GM20431 (cell line): ENCODE measurements around the gene NUP155.
"Not testable (repeated sequence)": the region's sequence is repeated elsewhere in the genome, so short reads cannot be mapped to it uniquely, and the experiment has no call there.

Source experiments
- in situ Hi-C: fragments of 300-500 bp; cut with MseI, MboI; formaldehyde crosslinking; loops from one replicate; pipeline ENCODE4 v1.15.0; 2020; ENCODE audit warnings: low sequenced_read_pairs; ENCODE audit not compliant: unreplicated experiment

The NUP155 gene

DNA sequence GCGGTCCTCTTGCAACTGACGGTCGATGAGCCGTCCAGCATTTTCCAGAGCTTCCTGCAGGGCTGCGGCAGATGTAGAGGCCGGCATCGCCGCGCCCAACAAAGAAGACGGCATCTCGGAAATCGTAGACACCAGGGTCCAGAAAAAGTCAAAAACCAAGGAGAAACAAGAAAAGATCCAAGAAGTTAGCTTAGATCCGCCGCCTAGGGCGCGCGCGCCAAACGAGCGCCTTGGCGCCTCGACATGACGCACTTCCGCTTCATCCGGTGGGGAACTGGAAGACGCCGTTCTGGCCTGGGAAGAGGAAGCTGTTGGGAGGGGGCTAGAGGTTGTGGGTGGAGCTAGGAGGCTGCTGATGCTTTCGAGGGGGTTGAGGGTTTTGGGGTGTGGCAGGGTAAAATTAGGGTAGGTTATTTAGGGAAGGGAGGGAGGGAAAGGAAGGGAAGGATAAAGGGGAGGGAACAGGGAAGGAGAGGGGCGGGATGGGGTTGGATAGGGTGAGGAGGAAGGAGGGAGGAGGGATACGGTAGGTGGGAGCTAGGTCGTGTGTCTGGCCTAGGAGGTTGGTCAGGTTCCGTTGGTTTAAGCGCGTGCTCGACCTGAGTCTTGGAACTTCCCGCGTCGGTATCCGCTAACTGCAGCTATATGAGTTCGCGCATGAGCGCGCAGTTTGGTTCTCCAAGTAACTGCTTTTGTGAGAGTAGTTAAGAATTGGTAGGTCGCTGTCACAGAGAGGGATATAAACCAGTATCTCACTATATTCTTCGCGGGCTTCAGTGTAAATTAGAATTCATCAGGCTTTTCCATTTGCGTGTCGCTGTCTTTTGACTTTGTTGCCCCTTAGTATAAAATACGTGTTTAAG, at the start of gene NUP155:
Gene NUP155, minus strand, starts transcription at position 243 of the 863 bp plus-strand sequence. Its CDS starts 129 bp downstream, at position 114.
- in situ Hi-C loops: no loop called here

DNA sequence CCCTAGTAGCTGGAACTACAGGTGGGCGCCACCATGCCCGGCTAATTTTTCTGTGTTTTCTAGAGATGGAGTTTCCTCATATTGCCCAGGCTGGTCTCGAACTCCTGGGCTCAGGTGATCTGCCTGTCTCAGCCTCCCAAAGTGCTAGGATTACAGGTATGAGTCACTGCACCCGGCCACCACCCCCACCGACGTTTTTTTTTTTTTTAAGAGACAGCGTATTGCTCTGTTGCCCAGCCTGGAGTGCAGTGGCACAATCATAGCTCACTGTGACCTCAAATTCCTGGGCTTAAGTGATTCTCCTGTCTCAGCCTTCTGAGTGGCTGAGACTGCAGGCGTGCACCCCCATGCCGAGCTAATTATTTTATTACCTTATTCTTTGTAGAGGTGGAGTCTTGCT, 46.4 kb upstream of the NUP155 start:
- in situ Hi-C loops: loop anchor here (25.0 kb wide), 1 partner anchor 770 kb away; no protein-coding TSS in a partner anchor

DNA sequence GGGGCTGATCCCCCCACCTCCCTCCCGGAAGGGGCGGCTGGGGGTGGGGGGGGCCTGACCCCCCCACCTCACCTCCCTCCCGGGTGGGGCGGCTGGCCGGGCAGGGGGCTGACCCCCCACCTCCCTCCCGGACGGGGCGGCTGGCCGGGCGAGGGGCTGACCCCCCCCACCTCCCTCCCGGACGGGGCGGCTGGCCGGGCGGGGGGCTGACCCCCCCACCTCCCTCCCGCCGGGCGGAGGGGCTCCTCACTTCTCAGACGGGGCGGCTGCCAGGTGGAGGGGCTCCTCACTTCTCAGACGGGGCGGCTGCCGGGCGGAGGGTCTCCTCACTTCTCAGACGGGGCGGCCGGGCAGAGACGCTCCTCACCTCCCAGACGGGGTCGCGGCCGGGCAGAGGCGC, 44.5 kb upstream of the NUP155 start:
- in situ Hi-C loops: loop anchor here (25.0 kb wide), 1 partner anchor 772 kb away; no protein-coding TSS in a partner anchor

DNA sequence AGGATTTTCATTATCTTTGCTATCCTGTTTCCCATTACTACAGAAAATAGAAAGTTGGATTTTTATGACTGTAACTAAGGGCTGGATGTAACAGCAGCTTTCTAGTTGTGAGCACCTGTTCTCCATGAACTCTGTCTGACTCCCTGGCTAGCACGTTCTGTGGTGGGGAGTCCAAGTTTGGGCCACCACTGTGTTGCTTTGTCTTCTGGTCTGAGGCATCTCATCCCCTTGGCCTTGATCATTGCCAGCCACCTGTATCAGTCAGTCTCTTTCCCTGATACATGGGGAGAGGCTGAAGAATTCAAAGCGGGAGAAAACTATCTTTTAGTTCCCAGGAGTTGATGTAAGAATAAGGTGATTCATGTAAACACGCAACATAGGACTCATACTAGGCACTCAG, 41.6 kb upstream of the NUP155 start:
- in situ Hi-C loops: loop anchor here (25.0 kb wide), 1 partner anchor 775 kb away; no protein-coding TSS in a partner anchor

DNA sequence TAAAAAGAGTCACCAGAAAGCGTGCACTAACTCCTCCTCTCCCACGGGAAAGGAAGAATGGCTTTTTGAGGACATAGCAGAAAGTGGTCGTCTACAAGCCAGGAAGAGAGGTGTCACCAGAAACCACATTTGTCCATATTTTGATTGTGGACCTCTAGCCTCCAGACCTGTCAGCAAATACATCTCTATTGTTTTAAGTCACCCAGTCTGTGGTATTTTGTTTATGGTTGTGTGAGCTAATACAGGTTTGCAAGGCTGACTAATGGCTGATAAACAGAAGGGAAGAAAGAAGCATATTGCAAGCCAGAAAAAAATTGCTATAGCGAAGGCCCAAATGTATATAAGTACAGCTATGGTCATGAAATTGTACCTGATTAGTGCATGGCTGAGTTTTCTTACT, 29.6 kb upstream of the NUP155 start:
- in situ Hi-C loops: loop anchor here (25.0 kb wide), 1 partner anchor 787 kb away; no protein-coding TSS in a partner anchor

DNA sequence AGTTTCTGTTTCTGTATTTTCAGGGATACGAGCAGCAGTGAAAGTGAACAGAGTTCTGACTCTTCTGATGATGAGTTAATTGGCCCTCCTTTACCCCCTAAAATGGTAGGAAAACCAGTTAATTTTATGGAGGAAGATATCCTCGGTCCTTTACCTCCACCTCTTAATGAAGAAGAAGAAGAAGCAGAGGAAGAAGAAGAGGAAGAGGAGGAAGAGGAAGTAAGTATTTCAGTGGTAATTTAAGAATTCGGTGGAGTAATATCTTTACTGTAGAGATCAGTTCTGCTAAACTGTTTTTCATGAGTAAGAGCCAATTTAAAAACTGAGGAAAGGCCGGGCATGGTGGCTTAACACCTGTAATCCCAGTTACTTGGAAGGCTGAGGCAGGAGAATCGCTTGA, 25.4 kb upstream of the NUP155 start:
- in situ Hi-C loops: no loop called here

DNA sequence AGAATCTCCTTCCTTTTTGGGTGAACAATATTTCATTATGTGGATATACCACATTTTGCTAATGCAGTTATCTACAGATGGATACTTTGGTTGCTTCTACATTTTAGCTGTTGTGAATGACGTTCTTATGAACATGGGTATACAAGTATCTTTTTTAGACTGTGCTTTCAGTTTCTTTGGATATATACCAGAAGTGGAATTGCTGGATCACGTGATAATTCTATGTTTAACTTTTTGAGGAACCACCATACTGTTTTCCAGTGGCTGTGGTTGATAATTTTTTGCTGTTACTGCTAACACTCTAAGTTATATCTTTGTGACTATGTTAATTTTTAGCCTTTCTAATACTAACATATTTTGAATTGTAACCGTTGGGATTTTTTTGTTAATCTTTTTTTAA, 20.7 kb upstream of the NUP155 start:
- in situ Hi-C loops: no loop called here

DNA sequence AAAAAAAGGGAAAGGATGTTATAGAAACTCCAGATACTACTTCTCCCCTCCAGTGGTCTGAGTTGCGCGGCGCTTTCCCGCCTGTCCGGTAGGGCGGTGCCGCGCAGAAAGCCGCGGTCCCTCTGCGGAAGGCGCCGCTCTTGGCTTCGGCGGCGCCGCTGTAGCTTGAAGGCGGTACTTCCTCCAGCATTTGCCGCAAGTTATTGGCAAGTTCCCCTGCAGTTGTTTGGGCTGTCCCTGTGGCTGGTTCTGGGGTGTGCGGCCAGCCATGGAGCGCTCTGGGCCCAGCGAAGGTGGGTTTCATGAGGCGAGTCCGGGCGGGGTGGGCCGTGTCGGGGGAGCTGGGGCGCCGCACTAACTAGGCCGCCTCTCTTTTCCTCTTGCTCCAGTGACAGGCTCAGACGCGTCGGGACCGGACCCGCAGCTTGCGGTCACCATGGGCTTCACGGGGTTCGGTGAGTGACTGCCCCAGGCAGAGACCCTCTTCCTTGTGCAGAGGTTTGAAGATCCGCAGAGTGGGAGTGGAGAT, 8.3 kb upstream of the NUP155 start, which contains the start of gene WDR70:
Gene WDR70, plus strand, starts transcription at position 219 of the 529 bp plus-strand sequence. Its CDS starts 50 bp downstream, at position 269.
- in situ Hi-C loops: not testable (repeated sequence)

DNA sequence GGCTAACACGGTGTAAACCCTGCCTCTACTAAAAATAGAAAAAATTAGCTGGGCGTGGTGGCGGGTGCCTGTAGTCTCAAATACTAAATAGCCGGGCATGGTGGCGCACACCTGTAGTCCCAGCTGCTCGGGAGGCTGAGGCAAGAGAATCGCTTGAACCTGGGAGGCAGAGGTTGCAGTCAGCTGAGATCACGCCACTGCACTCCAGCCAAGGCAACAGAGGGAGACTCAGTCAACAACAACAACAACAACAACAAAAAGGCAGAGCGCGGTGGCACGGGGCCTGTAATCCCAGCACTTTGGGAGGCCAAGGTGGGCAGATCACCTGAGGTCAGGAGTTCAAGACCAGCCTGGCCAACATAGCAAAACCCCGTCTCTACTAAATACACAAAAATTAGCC, 7.2 kb upstream of the NUP155 start:
- in situ Hi-C loops: not testable (repeated sequence)

DNA sequence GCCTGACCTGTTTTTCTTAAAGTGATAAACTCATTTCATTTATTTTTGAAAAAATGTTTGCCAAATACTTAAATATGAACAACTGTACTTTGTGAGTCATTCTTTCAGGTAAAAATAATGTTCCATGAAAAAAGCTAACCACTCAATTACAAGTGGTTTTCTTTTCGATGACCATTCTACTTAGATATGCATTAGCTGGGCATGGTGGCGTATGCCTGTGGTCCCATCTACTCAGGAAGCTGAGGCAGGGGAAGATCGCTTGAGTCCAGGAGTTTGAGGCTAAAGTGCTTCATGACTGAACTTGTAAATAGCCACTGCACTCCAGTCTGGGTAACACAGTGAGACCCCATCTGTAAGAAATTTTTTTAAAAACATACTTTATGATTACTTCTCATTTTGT, 4.2 kb upstream of the NUP155 start:
- in situ Hi-C loops: no loop called here

DNA sequence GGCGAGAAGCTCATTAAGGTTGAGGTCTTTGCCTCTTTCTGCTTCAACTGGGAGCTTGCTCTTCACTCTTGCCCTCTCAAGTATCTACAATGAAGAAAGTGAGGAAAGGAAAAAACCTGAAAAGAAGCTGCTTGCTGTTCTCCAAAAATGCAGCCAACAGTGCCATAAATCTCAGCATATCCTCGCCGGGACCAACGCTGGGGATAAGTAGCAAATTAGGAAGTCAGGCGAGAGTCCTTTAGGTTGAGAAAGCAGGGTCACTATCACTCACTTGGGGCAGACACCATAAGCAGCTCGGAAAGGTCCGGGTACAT, 399 bp downstream of the NUP155 start:
- in situ Hi-C loops: no loop called here

DNA sequence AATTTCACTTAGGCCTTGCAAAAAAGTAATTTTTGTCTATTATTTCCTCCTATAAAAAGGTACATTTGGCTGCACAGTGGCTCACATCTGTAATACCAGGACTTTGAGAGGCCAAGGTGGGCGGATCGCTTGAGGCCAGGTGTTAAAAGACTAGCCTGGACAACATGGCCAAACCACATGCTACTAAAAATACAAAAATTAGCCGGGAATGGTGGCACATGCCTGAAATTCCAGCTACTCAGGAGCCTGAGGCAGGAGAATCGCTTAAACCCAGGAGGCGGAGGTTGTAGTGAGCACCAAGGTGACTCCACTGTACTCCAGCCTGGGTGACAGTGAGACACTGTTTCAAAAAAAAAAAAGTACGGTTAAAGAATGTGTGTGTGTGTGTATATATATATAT, 15.7 kb downstream of the NUP155 start:
- in situ Hi-C loops: no loop called here

DNA sequence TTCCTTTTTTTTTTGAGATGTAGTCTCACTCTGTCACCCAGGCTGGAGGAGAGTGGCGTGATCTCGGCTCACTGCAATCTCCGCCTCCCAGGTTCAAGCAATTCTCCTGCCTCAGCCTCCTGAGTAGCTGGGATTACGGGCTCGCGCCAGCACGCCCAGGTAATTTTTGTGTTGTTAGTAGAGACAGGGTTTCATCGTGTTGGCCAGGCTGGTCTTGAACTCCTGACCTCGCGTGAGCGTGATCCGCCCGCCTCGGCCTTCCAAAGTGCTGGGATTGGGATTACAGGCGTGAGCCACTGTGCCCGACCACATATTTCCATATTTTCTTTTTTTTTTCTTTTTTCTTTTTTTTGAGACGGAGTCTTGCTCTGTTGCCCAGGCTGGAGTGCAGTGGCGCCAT, 28.2 kb downstream of the NUP155 start:
- in situ Hi-C loops: not testable (repeated sequence)

DNA sequence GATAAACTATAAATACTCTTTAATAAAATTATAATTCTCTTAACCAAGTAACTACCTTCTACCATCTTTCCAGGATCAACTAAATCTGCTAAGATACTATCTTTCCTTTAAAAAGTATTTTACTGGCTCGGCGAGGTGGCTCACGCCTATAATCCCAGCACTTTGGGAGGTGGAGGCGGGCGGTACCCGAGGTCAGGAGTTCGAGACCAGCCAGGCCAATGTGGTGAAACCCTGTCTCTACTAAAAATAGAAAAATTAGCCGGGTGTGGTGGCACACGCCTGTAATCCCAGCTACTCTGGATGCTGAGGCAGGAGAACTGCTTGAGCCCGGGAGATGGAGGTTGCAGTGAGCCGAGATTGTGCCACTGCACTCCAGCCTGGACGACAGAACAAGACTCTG, 36.2 kb downstream of the NUP155 start:
- in situ Hi-C loops: not testable (repeated sequence)

DNA sequence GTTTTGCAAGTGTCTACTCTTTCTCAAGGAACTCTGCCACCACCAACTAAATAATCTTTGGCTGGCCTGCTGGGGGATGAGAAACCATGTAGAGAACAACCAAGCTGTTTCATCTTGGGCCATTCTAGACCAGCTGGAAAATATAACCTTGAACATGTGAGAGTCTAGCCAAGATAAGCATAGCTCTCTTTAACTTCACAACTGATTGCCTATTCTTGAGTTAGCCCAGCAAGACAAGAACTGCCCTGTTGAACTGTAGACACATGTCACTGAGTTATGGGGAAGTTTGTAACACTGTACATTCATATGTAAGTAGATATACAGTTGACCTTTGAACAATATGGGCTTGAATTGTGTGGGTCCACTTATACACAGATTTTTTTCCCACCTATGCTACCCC, 44.4 kb downstream of the NUP155 start:
- in situ Hi-C loops: no loop called here

DNA sequence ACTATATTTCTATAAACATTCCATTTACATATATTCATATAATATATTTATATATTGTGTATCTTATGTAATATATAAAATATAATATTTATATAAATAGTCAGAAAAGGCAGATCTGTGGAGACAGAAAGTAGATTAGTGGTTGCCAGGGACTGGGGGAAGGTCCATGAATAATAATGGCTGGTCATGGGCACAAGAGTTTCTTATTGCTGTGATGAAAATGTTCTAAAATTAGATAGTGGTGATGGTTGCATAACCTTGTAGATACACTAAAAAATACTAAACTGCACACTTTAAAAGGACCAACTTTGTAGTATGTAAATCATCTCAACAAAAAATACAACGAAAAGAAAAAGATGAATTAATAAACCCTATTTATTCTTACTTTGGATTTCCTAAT, 47.3 kb downstream of the NUP155 start:
- in situ Hi-C loops: no loop called here

DNA sequence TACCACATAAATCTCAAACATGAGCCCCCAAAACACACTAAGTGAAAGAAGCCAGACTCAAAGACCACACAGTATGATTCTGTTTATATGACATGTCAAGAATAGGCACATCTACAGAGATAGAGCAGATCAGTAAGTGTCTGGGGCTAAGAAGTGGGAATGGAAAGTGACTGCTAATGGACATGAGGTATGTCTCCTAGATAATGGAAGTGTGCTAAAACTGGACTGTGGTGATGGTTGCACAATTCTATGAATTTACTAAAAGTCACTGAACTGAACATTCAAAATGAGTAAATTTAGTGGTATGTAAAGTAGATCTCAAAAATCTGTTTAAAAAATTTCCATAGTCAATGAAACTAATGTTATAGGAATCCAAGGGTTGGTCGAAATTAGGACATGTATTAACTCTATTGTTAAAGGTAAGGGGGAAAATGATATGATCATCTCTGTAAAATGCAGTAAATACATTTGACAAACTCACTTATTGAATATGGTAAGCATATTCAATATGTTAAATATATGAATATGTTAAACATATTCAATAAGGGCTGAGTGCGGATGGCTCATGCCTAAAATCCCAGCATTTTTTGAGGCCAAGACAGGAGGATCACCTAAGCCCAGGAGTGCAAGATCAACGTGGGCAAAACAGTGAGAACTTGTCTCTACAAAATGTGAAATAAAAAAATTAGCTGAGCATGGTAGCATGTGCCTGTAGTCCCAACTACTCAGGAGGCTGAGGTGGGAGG, 51.7 kb downstream of the NUP155 start:
- in situ Hi-C loops: no loop called here

DNA sequence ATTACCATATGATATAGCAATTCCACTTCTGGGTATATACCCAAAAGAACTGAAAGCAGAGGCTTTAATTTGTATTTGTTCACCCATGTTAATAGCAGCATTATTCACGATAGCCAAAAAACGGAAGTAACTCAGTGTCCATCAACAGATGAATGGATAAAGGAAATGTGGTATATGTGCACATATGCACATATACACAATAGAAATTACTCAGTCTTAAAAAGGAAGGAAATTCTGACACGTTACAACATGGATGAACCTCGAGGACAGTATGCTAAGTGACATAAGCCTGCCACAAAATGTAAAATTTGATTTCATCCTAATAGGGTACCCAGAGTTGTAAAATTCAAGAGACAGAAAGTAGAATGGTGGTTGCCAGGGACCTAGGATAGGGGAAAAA, 54.9 kb downstream of the NUP155 start:
- in situ Hi-C loops: no loop called here

DNA sequence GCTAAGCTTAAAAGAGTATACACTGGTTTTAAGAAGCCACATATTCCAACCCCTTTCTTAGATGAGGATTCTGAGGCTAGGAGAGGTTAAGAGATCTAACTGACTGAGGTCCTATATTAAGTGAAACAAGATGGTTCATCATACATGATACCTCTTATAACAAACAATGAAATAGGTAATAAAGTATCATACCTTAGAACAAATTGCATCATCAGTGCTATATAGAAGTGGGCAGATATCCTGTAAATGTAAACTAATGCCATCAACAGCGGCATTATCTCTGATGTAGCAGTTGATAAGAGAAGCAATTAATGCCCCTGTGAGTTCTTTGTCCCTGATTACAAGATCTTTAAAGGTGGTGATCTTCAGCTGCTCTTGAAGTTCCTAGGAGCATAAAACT, 60.5 kb downstream of the NUP155 start:
- in situ Hi-C loops: no loop called here

DNA sequence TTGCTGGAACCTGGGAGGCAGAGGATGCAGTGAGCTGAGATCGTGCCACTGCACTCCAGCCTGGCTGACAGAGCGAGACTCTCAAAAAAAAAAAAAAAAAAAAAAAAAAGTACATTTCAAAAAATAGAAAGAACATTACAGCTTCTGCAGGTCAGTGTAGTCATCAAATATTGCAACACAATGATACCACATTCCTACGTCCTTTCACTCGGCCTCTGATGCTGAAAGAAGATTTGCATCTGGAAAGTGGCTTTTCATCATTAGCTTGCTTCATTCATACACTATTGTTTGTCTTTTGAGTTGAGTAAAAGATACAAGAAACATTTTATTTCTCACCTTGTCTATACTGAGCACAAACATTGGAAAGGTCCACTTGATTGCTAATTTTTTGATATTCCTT, 62.1 kb downstream of the NUP155 start:
- in situ Hi-C loops: no loop called here

DNA sequence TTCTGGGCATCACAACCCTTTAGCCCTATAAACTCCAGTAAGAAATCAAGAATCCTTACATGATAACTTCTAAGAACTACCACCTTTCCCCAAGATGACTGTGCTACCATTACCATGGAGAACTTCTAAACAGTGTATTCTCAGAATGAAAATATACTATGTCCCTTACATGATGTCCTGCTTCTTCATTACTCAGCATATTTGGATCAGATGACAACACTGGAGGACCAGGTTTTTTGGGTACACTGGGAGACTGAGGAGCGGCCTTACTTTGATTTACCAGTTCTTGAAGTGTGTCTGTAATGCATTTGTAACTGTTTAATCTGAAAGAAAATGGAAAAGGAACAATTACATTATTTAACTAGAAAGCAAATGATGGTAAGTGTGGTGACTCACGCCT, 66.0 kb downstream of the NUP155 start:
- in situ Hi-C loops: no loop called here
